ENCODE results near the gene ANAPC2.

ANAPC2 gene

DNA sequence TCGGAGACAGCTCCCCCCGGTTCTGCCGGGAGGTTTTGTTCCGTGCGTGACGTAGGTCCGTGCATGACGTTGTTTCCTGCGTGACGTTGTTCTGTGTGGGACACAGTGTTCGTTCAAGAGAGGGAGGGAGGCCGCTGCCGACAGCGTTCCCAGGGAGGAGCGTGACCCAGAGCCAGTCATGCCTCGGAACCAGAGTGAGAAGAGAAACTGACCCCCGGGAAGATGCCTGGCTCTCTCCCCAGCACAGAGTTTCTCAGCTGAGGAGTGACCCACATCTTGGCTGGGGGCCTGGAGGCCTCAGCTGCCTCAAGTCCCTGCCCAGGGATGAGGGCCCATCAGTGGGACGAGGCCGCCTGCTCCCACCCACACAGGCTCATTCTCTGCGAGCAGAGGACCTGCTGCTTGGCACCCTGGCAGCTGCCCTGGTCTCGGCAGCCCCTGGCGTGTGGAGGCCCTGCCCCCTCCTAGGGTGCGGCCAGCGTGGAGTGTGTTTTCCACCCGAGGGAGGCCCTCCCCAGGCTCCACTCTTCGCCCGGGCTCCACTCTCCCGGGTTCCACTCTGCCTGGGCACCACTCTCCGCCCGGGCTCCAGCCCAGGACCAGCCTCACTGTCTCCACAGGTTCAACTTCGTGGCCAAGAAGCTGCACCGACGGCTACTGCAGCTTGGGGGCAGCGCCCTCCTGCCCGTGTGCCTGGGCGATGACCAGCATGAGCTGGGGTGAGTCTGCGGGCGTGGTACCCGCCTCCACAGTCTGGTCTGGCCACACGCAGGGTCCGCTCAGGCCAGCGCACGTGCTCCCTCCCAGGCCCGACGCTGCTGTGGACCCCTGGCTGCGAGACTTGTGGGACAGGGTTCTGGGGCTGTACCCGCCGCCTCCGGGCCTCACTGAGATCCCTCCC lies 25.1 kb upstream of the ANAPC2 start:
- DNase-seq = no peak

- DNase-seq = no peak
Measured at GRCh38 chr9:137212520-137212919, 24.2 kb upstream of the ANAPC2 start.

DNA sequence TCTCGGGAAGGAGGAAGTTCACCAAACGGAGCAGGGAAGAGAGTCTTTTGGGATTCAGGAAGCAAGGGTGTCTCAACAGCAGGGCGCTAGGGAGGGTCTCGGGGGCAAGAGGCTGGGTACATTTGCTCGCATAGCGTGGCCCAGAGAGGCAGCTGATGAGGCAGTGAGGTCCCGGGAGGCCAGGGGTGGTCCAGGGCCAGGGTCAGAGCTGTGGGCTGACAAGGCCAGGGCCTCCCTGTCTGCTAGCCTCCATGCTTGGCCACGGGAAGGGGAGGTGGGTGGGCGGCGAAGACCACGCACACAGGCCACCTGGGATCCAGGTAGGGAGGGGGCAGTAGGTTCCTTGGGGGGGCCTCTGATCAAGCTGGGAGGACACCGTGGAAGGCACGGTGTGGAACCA lies 23.2 kb upstream of the ANAPC2 start:
- DNase-seq = no peak

DNA sequence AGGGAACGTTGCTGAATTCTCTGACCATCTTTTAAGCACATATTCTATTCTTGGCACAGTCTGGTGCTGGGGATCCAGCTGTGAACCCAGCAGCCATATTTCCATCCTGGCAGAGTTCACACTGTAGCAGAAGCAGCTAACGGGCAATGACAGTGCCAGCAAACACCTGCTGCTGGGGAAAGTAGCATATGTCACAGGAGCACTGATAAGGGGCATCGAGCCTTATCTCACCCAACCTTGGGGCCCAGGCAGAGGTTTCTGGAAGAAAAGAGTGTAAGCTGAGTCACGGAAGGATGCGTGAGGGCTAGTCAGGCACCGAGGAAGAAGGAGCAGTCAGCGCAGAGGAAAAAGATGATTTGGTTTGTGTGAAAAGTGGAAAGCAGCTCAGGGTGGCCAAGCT lies 18.2 kb upstream of the ANAPC2 start:
- no peak for DNase-seq

GRCh38 chr9:137205126-137206069 lies 17.0 kb upstream of the ANAPC2 start, which contains the start of the genes NDOR1 and TMEM203:
Gene NDOR1, plus strand, starts transcription at chr9:137205700. Its CDS starts 78 bp downstream, at chr9:137205778.
Gene TMEM203, minus strand, starts transcription at chr9:137205648. Its CDS starts 234 bp downstream, at chr9:137205414.
- peak; percentile 95 for DNase-seq

DNA sequence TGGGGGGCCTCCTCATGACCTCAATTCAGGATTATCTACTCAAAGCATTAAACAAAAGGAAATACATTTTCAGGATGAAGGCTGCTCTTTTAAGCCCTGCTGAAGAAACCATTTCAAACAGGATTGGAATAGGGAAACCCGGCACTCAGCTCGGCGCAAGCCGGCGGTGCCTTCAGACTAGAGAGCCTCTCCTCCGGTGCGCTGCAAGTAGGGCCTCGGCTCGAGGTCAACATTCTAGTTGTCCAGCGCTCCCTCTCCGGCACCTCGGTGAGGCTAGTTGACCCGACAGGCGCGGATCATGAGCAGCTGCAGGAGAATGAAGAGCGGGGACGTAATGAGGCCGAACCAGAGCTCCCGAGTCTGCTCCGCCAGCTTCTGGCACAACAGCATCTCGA lies 16.4 kb upstream of the ANAPC2 start:
- no peak for DNase-seq

GRCh38 chr9:137202966-137203365 lies 14.6 kb upstream of the ANAPC2 start:
- DNase-seq = no peak

- no peak for DNase-seq
Measured at GRCh38 chr9:137201205-137201868, 13.0 kb upstream of the ANAPC2 start.

DNA sequence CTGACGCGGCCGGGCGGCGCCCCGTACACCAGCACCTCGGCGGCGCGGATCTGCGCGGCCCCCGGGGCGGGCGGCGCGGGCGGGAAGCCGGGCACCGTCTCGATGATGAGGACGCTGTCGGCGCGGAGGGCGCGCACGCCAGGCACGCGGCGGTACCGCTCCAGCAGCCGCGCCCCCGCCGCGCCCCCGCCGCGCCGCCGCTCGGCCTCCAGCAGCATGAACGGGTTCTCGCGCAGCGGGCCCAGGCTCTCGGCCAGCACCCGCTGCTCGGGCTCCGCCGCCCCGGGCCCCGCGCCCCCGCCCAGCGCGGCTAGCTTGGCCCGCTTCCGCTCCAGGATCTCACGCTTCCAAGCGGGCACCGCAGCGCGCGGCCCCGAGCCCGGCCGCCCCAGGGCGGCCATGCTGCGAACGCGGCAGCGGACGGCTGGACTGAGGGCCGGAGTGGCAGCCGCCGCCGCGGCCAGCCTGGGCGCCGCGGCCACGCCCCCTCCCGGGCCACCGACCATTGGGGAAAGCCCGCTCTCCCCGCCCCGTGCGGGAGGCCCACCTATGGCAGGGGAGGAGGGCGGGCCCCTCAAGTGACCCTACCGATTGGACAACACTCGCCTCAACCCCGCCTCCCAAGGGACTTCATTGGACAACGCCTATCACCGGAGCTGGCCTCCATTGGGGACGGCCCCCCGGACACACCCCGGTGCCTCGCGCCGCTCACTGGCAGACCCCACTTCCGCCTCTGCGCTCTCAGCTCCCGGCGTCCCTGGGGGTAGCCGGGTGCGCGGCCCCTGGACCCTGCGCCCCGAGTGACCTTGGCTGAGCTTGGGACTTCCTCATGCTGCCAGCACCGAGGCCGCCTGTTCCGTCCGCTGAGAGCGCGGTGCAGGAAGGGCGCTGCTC lies 12.2 kb upstream of the ANAPC2 start, which contains the start of gene TPRN:
Gene TPRN (minus strand): TSS at position 431 of the 894 bp plus-strand sequence. CDS start 30 bp downstream, at position 401.
- DNase-seq = peak; percentile 99

DNA sequence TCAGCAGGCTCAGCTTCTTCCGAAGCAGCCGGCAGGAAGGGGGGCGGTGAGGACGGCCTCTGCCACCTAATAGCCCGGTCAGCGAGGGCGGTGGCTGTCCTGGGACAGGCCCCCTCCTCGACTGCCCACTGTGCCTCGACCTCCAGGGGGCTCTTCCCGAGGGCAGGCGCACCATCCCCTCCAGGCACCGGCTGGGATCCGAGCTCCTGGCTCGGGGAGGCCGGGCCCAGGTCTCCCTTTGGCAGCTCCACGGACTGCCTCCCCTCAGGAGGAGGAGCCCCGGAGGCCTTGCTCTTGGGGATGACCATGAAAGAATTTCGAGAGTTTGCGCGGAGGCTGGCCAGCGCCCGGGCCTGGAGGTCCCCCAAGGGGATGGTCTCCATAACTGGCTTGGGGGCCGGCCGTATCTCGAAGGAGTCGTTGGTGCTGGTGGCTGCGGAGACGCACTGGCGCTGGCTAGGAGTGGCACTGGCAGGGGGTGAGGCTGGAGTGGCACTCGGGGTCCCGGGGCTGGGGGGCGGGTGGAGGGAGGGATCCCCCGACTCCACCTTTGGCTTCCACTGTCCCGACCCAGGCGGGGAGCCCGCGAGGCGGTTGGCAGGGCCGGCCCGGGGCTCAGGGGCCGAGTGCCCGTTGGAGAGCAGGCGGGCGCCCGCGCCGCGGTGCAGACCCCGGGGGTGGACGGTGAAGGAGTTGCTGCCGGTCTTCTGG lies 11.2 kb upstream of the ANAPC2 start:
- DNase-seq = no peak

DNA sequence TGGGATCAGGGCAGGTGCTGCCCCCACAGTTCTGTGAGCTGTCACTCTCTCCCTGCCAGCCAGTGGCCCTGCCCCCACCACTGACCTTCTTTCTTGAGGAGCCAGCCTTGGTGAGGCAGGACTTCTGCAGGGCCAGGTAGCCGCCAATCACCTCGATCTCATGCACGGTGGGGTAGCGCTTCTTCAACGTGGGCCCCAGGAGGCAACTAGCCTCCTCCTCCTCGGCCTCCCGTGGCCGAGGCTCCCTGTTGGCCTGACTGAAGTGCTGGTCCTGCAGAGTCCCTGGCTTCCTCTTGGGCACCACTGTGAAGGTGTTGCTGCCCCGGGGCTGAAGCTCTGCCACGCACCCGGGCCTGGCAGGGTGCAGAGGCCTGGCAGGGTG lies 10.5 kb upstream of the ANAPC2 start:
- no peak for DNase-seq

GRCh38 chr9:137198051-137198901 lies 9.9 kb upstream of the ANAPC2 start:
- DNase-seq = no peak

- DNase-seq = no peak
Measured at GRCh38 chr9:137195525-137196220, 7.3 kb upstream of the ANAPC2 start.

GRCh38 chr9:137194909-137195308 lies 6.5 kb upstream of the ANAPC2 start:
- DNase-seq = no peak

DNA sequence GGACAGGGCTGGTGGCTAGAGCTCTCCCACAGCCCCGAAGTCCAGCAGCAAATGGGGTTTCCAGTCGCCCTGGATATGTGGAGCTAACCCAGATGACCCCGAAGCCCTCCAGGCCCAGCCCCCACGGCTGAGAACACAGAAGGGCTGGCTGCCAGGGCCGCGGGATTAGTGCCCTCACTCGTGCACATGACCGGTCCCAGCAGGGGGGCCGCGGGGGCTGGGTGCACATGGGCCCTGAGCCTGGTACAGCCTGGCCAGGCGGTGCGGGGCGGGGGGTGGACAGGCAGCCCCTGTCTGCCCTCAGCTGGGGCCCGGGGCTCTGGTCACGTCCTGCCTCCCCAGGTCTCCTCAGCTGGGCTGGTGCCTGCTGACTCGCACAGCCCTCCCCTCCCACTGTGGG lies 6.0 kb upstream of the ANAPC2 start:
- no peak for DNase-seq

DNA sequence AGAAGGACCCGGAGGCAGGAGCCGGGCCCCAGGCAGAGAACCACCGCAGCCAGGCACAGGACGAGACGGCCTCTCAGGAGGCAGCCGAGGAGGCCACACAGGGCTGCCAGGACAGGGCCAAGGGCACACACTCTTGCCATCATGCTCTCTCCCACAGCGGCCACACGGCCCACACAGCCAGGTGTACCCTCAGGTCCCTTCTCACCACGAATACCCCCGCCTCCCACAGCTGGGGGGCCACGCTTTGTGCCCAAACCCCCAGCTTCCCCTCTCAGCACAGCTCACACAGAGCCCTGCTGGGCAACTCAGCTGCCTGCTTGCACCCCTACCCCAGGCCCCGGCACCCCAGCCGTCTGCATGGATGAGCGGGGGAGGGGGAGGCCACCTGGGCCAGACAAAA lies 5.4 kb upstream of the ANAPC2 start:
- no peak for DNase-seq

DNA sequence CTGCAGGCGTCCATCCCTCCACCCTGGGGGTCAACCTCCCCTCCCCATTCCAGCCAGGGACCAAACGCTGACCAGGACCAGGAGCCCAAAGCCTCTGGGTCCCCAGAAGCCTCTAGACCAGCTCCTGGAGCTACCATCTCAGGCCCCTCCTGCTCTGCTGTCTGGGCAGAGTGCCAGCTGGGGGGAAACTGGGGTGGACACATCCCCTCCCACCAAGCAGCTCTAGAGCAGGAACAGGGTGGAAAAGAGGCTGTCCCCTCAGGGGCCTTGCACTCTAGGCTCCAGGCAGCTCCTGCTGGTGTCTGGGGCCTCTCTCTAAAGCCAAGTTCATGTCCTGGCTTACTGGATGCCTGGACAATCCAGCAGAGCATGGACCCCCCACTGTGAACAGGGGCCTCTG lies 4.5 kb upstream of the ANAPC2 start:
- DNase-seq = no peak

DNA sequence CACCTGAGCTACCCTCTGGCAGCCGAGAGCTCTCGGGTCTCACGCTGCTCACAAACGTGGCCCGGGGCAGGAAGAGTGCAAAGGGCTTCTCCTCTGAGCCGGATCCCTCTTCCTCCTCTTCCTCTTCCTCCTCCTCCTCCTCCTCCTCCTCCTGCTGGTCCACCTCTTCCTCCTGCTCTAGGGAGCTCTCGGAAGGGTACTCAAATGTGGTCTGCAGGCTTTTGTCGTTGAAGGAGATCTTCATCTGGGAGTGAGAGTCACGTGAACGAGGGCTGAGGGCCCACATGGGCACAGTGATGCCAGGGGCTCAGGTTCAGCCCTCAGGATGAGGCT lies 4.1 kb upstream of the ANAPC2 start:
- no peak for DNase-seq

- no peak for DNase-seq
Measured at GRCh38 chr9:137191691-137192447, 3.5 kb upstream of the ANAPC2 start.

Measured in femur (tissue), 1 donor.